ENCODE data around the gene FBXO39.

Gene FBXO39

DNA sequence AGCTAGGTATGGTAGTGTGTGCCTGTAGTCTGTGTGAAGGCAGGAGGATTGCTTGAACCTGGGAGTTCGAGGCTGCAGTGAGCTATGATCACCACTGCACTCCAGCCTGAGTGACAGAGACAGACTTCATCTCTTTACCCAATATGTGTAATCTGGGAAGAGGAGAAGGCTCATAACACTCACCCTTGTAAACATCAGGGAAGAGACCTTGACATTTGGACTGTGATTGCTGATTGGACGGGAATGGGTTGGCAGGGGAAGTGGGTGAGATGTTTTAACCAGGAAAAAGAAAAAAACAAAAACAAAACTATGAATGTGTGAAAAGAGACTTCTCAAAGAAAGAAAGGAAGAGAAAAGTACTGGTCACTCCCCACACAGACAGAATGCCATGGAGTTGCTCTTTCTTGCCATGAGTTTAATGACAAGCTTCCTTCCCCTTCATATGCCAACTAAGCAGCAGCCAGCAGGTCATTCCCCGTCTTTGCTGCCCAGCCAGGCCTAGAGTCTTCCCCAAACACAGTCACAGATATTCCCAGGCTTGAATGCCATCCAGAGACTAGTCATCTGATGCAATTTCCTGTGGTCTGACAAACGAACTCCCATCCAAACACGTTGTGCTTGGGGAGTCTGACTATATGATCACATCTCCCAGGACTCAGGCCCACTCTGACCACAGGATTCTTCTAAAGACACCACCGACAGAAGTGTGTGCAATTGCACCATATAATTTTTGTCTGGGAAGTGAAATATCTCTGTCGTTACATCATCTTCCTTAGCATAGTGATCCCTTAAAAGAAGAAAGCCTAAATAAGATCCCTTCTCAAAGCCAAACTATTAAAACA is 23.7 kb upstream of the FBXO39 start:
- Histone ChIP-seq H3K4me3 (ENCODE audit: low read depth, low read length) (no peak overlapping the region), H3K36me3 (ENCODE audit: control insufficient read depth in 2 of 2, insufficient read depth in 1 of 2, low read length in 2 of 2) (no peaks in the 10 kb centered on the region), H3K9me3 (ENCODE audit: control insufficient read depth, insufficient read depth, low read depth, low read length) (no peaks in the 10 kb centered on the region), H3K27ac (ENCODE audit: extremely low read depth, low read depth, low read length) (no peak overlapping the region; the same call in 1 of the 2 replicates), H3K4me1 (ENCODE audit: control insufficient read depth, insufficient read depth, low read length) (no peaks in the 10 kb centered on the region; the same call in 1 of the 2 replicates)
- CTCF ChIA-PET, result no interaction called here
- TF ChIP-seq, protein P1, sequence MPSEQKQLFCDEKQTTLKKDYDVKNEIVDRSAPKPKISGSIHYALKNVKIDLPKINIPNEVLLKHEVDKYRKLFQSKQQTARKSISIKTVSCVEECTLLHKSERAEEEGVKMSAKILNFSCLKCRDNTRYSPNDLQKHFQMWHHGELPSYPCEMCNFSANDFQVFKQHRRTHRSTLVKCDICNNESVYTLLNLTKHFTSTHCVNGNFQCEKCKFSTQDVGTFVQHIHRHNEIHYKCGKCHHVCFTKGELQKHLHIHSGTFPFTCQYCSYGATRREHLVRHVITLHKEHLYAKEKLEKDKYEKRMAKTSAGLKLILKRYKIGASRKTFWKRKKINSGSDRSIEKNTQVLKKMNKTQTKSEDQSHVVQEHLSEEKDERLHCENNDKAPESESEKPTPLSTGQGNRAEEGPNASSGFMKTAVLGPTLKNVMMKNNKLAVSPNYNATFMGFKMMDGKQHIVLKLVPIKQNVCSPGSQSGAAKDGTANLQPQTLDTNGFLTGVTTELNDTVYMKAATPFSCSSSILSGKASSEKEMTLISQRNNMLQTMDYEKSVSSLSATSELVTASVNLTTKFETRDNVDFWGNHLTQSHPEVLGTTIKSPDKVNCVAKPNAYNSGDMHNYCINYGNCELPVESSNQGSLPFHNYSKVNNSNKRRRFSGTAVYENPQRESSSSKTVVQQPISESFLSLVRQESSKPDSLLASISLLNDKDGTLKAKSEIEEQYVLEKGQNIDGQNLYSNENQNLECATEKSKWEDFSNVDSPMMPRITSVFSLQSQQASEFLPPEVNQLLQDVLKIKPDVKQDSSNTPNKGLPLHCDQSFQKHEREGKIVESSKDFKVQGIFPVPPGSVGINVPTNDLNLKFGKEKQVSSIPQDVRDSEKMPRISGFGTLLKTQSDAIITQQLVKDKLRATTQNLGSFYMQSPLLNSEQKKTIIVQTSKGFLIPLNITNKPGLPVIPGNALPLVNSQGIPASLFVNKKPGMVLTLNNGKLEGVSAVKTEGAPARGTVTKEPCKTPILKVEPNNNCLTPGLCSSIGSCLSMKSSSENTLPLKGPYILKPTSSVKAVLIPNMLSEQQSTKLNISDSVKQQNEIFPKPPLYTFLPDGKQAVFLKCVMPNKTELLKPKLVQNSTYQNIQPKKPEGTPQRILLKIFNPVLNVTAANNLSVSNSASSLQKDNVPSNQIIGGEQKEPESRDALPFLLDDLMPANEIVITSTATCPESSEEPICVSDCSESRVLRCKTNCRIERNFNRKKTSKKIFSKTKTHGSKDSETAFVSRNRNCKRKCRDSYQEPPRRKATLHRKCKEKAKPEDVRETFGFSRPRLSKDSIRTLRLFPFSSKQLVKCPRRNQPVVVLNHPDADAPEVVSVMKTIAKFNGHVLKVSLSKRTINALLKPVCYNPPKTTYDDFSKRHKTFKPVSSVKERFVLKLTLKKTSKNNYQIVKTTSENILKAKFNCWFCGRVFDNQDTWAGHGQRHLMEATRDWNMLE (tag by site-specific recombination; conservative IDR thresholded peaks at IDR 0.05; ENCODE audit: low read depth), result peak; percentile 64
- no peak for TF ChIP-seq ZNF501 (tag by site-specific recombination; IDR thresholded peaks at IDR 0.05)
- POLR2A ChIA-PET, result interaction anchor here (0.6 to 0.7 kb wide), 2 partner anchors 101 to 206 kb away, joined by 3 read pairs; partner anchors contain the start of genes C17orf100 and MED31

GRCh38 chr17:6753006-6753445 is 23.0 kb upstream of the FBXO39 start:
- ChIA-PET CTCF (no interaction called here), POLR2A (interaction anchor here (0.6 to 0.7 kb wide), 2 partner anchors 102 to 205 kb away, joined by 3 read pairs; partner anchors contain the start of genes C17orf100 and MED31)
- Histone ChIP-seq H3K4me3 (ENCODE audit: low read depth, low read length) (no peak overlapping the region), H3K4me1 (ENCODE audit: control insufficient read depth, insufficient read depth, low read length) (no peaks in the 10 kb centered on the region; the same call in 1 of the 2 replicates), H3K27ac (ENCODE audit: extremely low read depth, low read depth, low read length) (no peak overlapping the region; the same call in 1 of the 2 replicates), H3K9me3 (ENCODE audit: control insufficient read depth, insufficient read depth, low read depth, low read length) (no peaks in the 10 kb centered on the region), H3K36me3 (ENCODE audit: control insufficient read depth in 2 of 2, insufficient read depth in 1 of 2, low read length in 2 of 2) (no peaks in the 10 kb centered on the region)
- TF ChIP-seq SP7 (tag by site-specific recombination; IDR thresholded peaks at IDR 0.05) (no peak), ZFP69B (tag by site-specific recombination; IDR thresholded peaks at IDR 0.05) (peak; percentile 76; the same call in 1 of the 2 replicates), PRDM10 (tag by site-specific recombination; IDR thresholded peaks at IDR 0.05) (peak; percentile 23; the same call in 1 of the 2 replicates), ZNF785 (tag by site-specific recombination; IDR thresholded peaks at IDR 0.05) (peak; percentile 53; the same call in 1 of the 2 replicates), ZNF692 (tag by site-specific recombination; IDR thresholded peaks at IDR 0.05) (peak; percentile 84), ZNF660 (tag by site-specific recombination; IDR thresholded peaks at IDR 0.05) (0 out of 2 replicates have a peak, but pooled peaks have one; percentile 22), ZNF335 (tag by site-specific recombination; conservative IDR thresholded peaks at IDR 0.05) (peak; percentile 46; the same call in 1 of the 2 replicates), ZBTB17 (tag by site-specific recombination; IDR thresholded peaks at IDR 0.05) (0 out of 2 replicates have a peak, but pooled peaks have one; percentile 7), ZSCAN16 (tag by site-specific recombination; IDR thresholded peaks at IDR 0.05) (no peak), ZFP3 (tag by site-specific recombination; IDR thresholded peaks at IDR 0.05; ENCODE audit: low read depth) (no peak), ZNF629 (tag by site-specific recombination; IDR thresholded peaks at IDR 0.05) (0 out of 2 replicates have a peak, but pooled peaks have one; percentile 33), ZSCAN30 (tag by site-specific recombination; IDR thresholded peaks at IDR 0.05) (no peak), ZNF837 (tag by site-specific recombination; IDR thresholded peaks at IDR 0.05) (no peak)
